T-helper 2 cell (primary cell): ENCODE measurements around the gene SYT10.
"Not testable (repeated sequence)": the region's sequence is repeated elsewhere in the genome, so short reads cannot be mapped to it uniquely, and the experiment has no call there.

ENCODE experiments used
- DNase-seq, 5 experiments: peaks; one replicate each; pipeline versions ENCODE4 v3.0.0 to v3.0.0-alpha.2; 2012 to 2022

Gene SYT10

GRCh38 chr12:33349791-33350190 lies 89.8 kb downstream of the SYT10 start:
- DNase-seq = no peak

GRCh38 chr12:33331961-33332398 lies 107.6 kb downstream of the SYT10 start:
- DNase-seq = not testable (repeated sequence)

GRCh38 chr12:33330940-33331339 lies 108.7 kb downstream of the SYT10 start:
- DNase-seq = no peak
